HG02938 (cell line): ENCODE data around the gene FXYD6.
"Not testable (repeated sequence)": the region's sequence is repeated elsewhere in the genome, so short reads cannot be mapped to it uniquely, and the experiment has no call there.

Experiments
- ATAC-seq: cut with Tn5 transposase; IDR thresholded peaks from one replicate; pipeline ENCODE4 v1.9.1; 2021; ENCODE audit warnings: mild to moderate bottlenecking, moderate library complexity; ENCODE audit not compliant: unreplicated experiment

The FXYD6 gene

DNA sequence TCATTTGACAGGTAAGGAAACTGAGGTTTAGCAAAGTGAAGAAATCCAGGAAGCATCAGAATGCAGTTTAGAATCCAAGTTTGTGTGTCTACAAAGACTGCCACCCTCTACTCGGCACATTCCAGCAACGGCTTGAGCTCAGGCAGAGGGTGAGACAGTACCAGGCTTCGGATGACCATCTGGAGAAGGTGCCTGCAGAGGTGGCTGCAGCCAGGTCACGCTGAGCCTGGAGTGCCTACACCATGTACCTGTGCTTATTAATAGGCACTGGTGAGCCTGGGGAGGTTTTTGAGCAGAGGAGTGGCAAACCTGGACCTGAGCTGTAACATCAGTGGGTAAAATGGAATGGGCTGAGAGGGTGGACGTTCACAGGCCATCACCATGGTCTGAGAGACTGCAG is 4.7 kb downstream of the FXYD6 start:
- no peak for ATAC-seq

DNA sequence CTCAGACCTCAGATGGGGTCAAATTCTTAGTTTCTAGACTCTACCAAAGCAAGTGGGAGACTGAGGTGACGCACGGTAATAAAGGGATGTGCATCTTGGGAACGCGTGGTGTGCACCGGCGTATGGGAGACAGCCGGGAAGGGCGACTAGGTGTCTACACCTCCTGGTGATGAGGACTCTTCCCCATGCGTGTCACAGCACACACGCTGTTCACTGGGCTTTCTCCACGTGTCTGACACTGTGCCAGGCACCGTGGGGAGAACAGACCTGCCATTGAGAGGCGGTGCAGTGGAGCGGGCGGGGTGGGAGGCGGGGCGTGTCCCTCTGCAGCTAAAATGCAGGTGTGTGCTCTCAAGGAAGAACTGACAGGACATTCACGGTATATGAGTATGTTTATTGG is 5.3 kb downstream of the FXYD6 start:
- no peak for ATAC-seq

- ATAC-seq = no peak
Observed at GRCh38 chr11:117870103-117870952, 6.1 kb downstream of the FXYD6 start.

GRCh38 chr11:117869604-117870003 is 6.9 kb downstream of the FXYD6 start:
- no peak for ATAC-seq

- no peak for ATAC-seq
Observed at GRCh38 chr11:117868815-117869561, 7.5 kb downstream of the FXYD6 start.

DNA sequence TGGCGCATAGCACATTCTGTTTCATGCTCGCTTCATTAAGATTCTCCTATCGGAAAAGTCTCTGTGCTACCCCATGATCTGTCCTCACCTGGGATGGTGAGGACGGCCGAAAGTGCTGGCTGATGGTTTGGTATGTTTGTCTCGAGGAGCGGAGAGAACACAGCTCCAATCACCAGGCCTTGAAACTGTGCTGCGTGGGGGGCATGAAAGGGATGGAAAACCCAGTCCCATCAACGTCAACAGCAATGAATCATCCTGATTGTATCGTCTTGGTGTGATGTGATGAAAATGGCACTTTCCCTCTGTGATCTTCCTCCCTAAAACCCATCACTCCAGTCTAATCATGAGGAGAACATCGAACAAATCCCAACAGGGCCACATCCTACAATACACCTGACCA is 8.4 kb downstream of the FXYD6 start:
- ATAC-seq = no peak

DNA sequence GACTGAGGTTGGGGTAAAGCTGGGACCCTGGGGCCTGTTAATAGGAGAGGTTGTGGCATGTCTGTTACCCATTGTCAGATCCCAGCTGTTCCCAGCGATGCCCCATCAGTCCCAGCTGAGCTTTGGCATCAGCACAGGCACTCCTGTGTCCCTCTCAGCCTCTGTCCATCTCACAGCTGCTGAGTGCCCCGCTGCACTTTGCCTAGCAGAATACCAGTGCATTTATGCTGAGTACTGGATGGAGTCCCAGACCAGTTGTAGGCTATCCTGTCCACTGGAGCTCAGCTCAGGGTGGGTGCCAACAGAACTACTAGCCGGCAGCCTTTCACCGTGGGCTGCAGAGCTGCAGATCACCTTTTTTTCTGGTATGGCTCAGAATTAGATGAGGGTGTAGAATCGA is 9.9 kb downstream of the FXYD6 start:
- ATAC-seq = no peak

DNA sequence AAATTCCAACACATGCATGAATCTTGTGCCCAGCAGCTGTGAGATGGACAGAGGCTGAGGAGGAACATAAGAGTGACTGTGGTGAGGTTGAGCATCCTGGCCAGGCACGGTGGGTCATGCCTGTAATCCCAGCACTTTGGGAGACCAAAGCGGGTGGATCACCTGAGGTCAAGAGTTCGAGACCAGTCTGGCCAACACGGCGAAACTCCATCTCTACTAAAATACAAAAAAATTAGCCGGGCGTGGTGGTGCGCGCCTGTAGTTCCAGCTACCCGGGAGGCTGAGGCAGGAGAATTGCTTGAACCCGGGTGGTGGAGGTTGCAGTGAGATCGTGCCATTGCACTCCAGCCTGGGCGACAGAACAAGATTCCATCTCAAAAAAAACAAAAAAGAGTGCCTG is 10.9 kb downstream of the FXYD6 start:
- ATAC-seq = not testable (repeated sequence)

DNA sequence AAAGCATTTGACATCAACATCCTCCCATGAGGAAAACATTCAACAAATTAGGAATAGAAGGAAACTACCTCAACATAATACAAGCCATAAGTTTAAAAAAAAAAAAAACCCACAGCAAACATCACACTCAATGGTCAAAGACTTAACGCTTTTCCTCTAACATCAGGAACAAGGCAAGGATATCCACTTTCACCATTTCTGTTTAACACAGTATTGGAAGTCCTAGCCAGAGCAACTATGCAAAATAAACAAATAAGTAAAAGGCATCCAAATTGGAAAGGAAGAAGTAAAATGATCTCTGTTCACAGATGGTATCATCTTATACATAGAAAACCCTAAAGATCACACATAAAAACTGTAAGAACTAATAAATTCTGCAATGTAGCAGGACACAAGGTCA is 13.1 kb downstream of the FXYD6 start:
- ATAC-seq = no peak

DNA sequence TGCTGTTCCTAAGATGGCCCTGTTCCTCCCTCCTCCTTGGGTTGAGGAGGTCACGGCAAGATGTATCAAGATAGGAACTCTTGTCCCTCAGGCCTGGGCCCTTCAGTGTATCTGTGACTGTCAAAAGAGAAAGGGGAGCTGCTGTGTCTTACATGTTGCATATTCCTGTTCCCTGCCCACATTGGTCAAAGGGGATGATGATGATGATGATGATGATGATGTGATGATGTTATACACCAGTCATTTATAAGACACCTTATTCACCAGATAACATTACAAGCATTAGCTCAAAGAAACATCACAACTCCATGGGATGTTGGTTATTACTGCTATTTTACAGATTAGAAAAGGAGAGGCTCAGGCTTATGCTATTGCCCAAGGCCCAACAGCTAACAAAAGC is 13.7 kb downstream of the FXYD6 start:
- ATAC-seq = no peak

GRCh38 chr11:117862019-117862725 is 14.3 kb downstream of the FXYD6 start:
- no peak for ATAC-seq

DNA sequence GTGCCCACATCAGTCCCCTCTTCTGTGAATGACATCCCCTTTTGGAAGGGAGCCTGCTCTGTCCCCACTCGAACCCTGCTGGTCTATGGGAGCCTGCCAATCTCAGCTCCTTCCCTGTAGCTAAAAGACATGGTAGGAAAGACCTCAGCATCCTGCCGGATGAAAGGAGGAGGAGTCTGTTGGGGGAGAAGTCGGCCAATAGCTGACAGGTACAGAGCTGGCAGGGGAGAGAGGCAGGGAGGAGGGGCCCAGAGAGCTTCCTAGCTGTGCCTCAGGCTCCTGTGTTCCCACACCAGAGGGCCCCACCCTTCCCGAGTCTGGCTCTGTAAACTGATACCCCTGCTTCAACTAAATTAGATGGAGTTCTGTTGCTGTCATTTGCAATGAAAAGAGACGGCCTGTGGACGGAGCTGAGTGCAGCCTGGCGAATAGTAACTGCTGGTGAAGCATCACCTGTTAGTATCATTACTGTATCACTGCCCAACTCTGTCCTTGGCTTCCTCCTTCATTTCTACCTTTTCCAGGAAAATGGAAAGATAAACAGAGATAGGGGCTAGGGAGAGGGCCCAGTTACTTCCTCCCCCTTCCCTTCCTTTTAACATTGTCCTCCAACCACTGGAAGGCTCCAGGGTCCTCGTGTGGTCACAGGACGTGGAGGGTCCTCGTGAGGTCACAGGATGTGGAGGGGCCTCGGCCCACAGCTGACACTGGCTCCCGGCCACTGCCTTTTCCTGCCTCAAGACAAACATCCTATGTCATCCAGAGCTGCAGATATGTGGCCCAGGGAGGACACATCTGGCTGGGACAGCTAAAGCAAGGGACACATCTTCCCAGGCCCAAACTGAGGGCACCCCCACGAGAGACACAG is 15.1 kb downstream of the FXYD6 start:
- ATAC-seq = no peak

DNA sequence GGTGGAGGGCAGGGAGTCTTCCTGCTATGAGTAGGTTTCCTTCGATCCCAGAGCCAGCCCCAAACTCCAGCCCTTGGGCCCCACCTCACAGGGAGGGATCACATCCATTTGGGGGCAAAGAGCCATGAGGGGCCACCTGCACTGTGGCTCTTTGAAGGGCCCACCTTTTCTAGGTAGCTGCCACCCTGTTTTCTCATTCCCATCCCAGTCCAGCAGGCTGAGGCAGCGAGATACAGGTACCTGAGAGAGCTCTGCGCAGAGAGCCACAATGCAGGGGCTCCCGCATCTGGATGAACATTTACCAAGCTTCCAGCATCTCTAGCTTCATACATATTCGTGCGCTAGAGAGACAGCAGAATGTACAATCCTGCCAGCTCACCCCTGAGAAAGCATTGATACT is 16.3 kb downstream of the FXYD6 start:
- no peak for ATAC-seq

DNA sequence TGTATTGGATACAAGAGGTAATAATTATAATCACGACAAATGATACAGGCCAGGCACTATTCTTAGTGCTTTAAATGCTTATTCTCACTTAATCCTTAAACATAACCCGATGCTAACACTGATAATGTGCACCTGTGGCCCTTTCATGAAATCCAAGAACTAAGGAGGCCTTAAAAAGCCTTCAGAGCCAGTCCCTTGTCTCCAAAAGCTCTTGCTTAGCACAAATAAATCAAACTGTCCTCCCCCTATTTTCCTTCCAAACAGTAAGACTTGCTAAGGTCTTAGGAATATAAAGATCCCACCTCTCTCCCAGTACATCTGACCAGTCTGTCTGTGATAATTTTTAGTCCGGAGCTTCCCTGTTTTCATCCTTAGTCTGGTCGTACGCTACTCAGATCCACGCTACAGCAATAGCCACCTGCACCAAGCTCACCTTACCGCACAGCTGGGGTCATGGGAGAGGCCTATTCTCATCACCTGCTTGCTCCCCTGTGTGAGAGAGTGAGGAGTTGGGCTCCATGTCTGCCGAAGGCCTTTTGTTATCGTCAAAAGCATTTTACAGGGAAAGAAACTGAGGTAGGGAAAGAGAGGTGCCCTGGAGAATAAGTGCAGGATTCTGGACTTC is 16.9 kb downstream of the FXYD6 start:
- ATAC-seq = no peak

DNA sequence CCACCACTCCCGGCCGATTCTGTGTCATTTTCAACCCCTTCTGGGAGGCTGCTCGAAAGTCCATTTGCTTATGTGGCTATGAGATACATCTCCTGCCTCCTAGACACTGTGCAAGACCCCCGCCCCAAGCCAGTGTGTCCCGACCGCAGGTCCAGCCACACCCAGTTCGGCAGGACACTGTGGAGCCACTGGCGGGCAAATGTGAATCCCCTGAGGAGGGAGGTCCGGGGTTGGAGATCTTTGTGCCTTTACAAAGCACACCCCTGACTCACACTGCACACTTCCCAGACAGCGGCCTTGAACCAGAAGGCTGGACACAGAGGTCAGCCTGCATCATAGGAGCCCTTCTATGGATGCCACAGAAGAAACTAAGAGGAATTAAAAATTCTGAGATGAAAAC is 17.4 kb downstream of the FXYD6 start:
- ATAC-seq = no peak

DNA sequence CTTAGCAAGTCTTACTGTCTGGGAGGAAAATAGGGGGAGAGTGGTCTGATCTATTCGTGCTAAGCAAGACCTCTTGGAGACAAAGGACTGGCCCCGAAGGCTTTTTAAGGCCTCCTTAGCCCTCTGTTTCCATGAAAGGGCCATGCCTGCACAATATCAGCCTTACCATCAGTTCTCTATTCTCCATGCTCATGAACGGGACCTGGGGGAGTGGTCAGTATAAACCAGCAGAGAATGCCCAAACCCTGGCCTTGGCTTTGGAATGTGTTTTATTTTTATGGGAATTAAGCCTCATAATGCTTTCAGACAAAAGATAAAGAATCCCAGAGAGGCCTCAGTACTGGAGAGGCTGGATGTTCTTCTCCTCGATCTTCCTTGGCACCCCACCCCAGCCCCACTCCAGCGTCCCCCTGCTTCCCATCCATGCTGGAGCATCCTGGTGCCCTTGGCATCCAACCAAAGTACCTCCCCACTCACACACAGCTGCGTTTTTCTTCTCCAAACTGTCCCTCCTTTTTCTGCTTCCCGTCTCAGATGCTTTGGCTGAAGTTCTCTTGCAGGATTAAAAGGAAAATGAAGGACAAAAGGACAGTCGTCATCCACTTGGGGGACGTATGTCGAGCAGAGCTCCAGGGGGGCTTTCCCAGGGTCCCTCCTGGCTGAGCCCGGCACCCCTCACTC is 18.6 kb downstream of the FXYD6 start:
- no peak for ATAC-seq

- ATAC-seq = no peak
Observed at GRCh38 chr11:117855912-117856651, 20.4 kb downstream of the FXYD6 start.

- no peak for ATAC-seq
Observed at GRCh38 chr11:117855186-117855845, 21.1 kb downstream of the FXYD6 start.

- ATAC-seq = no peak
Observed at GRCh38 chr11:117852309-117852708, 24.1 kb downstream of the FXYD6 start.
